Measurements from ENCODE around the gene KHDRBS2. TPM values are rescaled to one million over a fixed set of nuclear protein-coding genes. Genes with fewer than 3 reads are reported as not detected.

Gene KHDRBS2
- total and polyA plus RNA-seq, 2 of the 4 experiments (the other 2 are of a cell fraction): not detected

- Histone ChIP-seq H3K9me1 (ENCODE audit: insufficient read depth, low read length) (no peaks in the 10 kb centered on the region), H2BK5ac (ENCODE audit: low read depth, low read length, poor library complexity, severe bottlenecking) (no peak overlapping the region), H2BK20ac (ENCODE audit: low read depth, low read length) (no peak overlapping the region), H3K56ac (ENCODE audit: extremely low read depth, insufficient read depth, low read length) (no peak overlapping the region), H2AK9ac (replicated peaks; ENCODE audit: low read depth, low read length, poor library complexity) (no peak overlapping the region), H4K5ac (ENCODE audit: low read depth, low read length) (no peak overlapping the region), H4K8ac (ENCODE audit: low read depth in 2 of 2, low read length in 2 of 2) (no peak overlapping the region), H2AFZ (replicated peaks; ENCODE audit: low read length, poor library complexity) (no peak overlapping the region), H3K9ac (ENCODE audit: low read depth, low read length) (no peak overlapping the region), H3K18ac (ENCODE audit: low read depth, low read length) (no peak overlapping the region), H2AK5ac (ENCODE audit: low read depth, low read length) (no peak overlapping the region), H3K27me3 (ENCODE audit: control insufficient read depth, insufficient read depth, low read length) (no peaks in the 10 kb centered on the region), H3K4me3 (ENCODE audit: insufficient read depth, low read depth, low read length) (no peak overlapping the region), H3K14ac (replicated peaks; ENCODE audit: low read depth, low read length) (no peak overlapping the region), H3K23ac (ENCODE audit: low read depth, low read length) (no peak overlapping the region), H3K36me3 (ENCODE audit: control insufficient read depth, insufficient read depth, low read length) (no peaks in the 10 kb centered on the region), H3K79me1 (ENCODE audit: low read depth in 1 of 2, low read length in 2 of 2) (no peaks in the 10 kb centered on the region), H3K4me2 (ENCODE audit: low read depth, low read length) (no peak overlapping the region), H3K27ac (ENCODE audit: insufficient read depth, low read length) (no peak overlapping the region), H3K4me1 (ENCODE audit: control insufficient read depth, insufficient read depth, low read length) (no peaks in the 10 kb centered on the region), H2BK15ac (ENCODE audit: low read depth, low read length) (no peak overlapping the region), H4K91ac (ENCODE audit: insufficient read depth, low read depth, low read length) (no peak overlapping the region), H3K9me3 (ENCODE audit: control insufficient read depth, insufficient read depth, low read length) (peaks cover 3% of the 10 kb centered on the region), H2BK120ac (ENCODE audit: low read depth, low read length) (no peak overlapping the region), H3K4ac (ENCODE audit: low read depth, low read length) (no peak overlapping the region), H4K20me1 (ENCODE audit: insufficient read depth, low read length) (no peaks in the 10 kb centered on the region)
- no TSS peak for BruUV-seq (replicated peaks)
- WGBS, 2 experiments (ENCODE audit: extremely low coverage in 2 of 2, insufficient read length in 1 of 2): no CpG with 5 or more reads among the region's 1 CpG
- intact Hi-C loops (cut with micrococcal nuclease): no loop called here
- CTCF ChIA-PET: no interaction called here
- ATAC-seq (ENCODE audit: low read depth): no peak
- in situ Hi-C loops (cut with MboI; ENCODE audit: low sequenced_read_pairs): no loop called here
- no peak for DNase-seq
- TF ChIP-seq CEBPB (IDR thresholded peaks at IDR 0.05; ENCODE audit: low read depth, low read length) (no peak), MXI1 (IDR thresholded peaks at IDR 0.05; ENCODE audit: borderline replicate concordance, low read depth, low read length) (no peak)
- dilution Hi-C loops (cut with HindIII; ENCODE audit: low sequenced_read_pairs, unreplicated experiment): no loop called here
- POLR2A ChIA-PET (ENCODE audit: unreplicated experiment): no interaction called here
Observed at GRCh38 chr6:62202078-62202477, 83.9 kb downstream of the KHDRBS2 start.

Data from IMR-90 (cell line).